SH-SY5Y (cell line): ENCODE measurements around the gene IGF2BP2.

Experiments used
- GATA2 ChIP-seq: IDR thresholded peaks from 2 replicates; pipeline ENCODE4 v1.6.1; 2011; ENCODE audit warnings: mild to moderate bottlenecking, low read depth, low read length
- GATA3 ChIP-seq: IDR thresholded peaks from 2 replicates; pipeline ENCODE4 v1.6.1; 2011; ENCODE audit warnings: low read depth, mild to moderate bottlenecking, low read length, moderate library complexity

IGF2BP2 gene

GRCh38 chr3:185825006-185825638, at the start of gene IGF2BP2:
Gene IGF2BP2 (minus strand): TSS chr3:185825042. CDS start chr3:185824960, 82 bp downstream.
- no peak for TF ChIP-seq GATA3
- no peak for TF ChIP-seq GATA2

- TF ChIP-seq GATA3 (no peak), GATA2 (no peak)
Observed at GRCh38 chr3:185874119-185874518, 49.3 kb upstream of the IGF2BP2 start.

GRCh38 chr3:185867650-185868049, 42.8 kb upstream of the IGF2BP2 start:
- no peak for TF ChIP-seq GATA3
- no peak for TF ChIP-seq GATA2

GRCh38 chr3:185866995-185867394, 42.2 kb upstream of the IGF2BP2 start:
- TF ChIP-seq GATA3 (no peak), GATA2 (no peak)

- TF ChIP-seq GATA3: no peak
Observed at GRCh38 chr3:185866555-185866954, 41.7 kb upstream of the IGF2BP2 start.

- TF ChIP-seq GATA3 (no peak), GATA2 (no peak)
Observed at GRCh38 chr3:185865247-185865646, 40.4 kb upstream of the IGF2BP2 start.

GRCh38 chr3:185864767-185865166, 39.9 kb upstream of the IGF2BP2 start:
- TF ChIP-seq GATA2 (no peak), GATA3 (no peak)

- no peak for TF ChIP-seq GATA2
- TF ChIP-seq GATA3: no peak
Observed at GRCh38 chr3:185862920-185863319, 38.1 kb upstream of the IGF2BP2 start.

GRCh38 chr3:185859294-185859972, 34.6 kb upstream of the IGF2BP2 start:
- TF ChIP-seq GATA2: no peak
- no peak for TF ChIP-seq GATA3

- TF ChIP-seq GATA3 (no peak), GATA2 (no peak)
Observed at GRCh38 chr3:185858502-185859225, 33.8 kb upstream of the IGF2BP2 start.

- TF ChIP-seq GATA2: no peak
- no peak for TF ChIP-seq GATA3
Observed at GRCh38 chr3:185857208-185857607, 32.4 kb upstream of the IGF2BP2 start.

GRCh38 chr3:185856652-185857051, 31.8 kb upstream of the IGF2BP2 start:
- TF ChIP-seq GATA3 (no peak), GATA2 (no peak)

- no peak for TF ChIP-seq GATA2
- TF ChIP-seq GATA3: no peak
Observed at GRCh38 chr3:185852635-185853034, 27.8 kb upstream of the IGF2BP2 start.

- no peak for TF ChIP-seq GATA3
- TF ChIP-seq GATA2: no peak
Observed at GRCh38 chr3:185851959-185852358, 27.1 kb upstream of the IGF2BP2 start.

- TF ChIP-seq GATA2: no peak
- no peak for TF ChIP-seq GATA3
Observed at GRCh38 chr3:185851046-185851445, 26.2 kb upstream of the IGF2BP2 start.
